GM23338 (cell line): ENCODE data around the gene MAN1A2.
"Not testable (repeated sequence)": the region's sequence is repeated elsewhere in the genome, so short reads cannot be mapped to it uniquely, and the experiment has no call there.

Source experiments
- CREB1 ChIP-seq: fragments of 250-450 bp; sonication (Bioruptor Pico); IDR thresholded peaks from 2 replicates; pipeline ENCODE4 v1.5.0; 2020; ENCODE audit warnings: low read depth, mild to moderate bottlenecking, moderate library complexity
- EZH2 ChIP-seq: fragments of 200-600 bp; sonication (generic); IDR thresholded peaks from one replicate; pipeline ENCODE4 v1.8.0; 2017; ENCODE audit warnings: antibody characterized with exemption, mild to moderate bottlenecking, low read depth; ENCODE audit not compliant: unreplicated experiment
- EZH2phosphoT487 ChIP-seq: fragments of 200-600 bp; sonication (generic); IDR thresholded peaks from one replicate; pipeline ENCODE4 v1.8.1; 2018; ENCODE audit warnings: antibody characterized with exemption; ENCODE audit not compliant: unreplicated experiment
- JUNB ChIP-seq: IDR thresholded peaks from one replicate; pipeline ENCODE4 v1.6.1; 2016; ENCODE audit warnings: antibody characterized with exemption; ENCODE audit not compliant: unreplicated experiment
- NANOG ChIP-seq: IDR thresholded peaks from 2 replicates; pipeline ENCODE4 v1.6.1; 2016; ENCODE audit warnings: antibody characterized with exemption, borderline replicate concordance
- POLR2AphosphoS5 ChIP-seq: IDR thresholded peaks from 2 replicates; pipeline ENCODE4 v1.6.1; 2016; ENCODE audit warnings: antibody characterized with exemption, low read depth
- STAT1 ChIP-seq: IDR thresholded peaks from one replicate; pipeline ENCODE4 v1.6.1; 2016; ENCODE audit warnings: antibody characterized with exemption; ENCODE audit not compliant: unreplicated experiment
- ZNF114 ChIP-seq: fragments of 250-450 bp; sonication (Bioruptor Pico); IDR thresholded peaks from 2 replicates; pipeline ENCODE4 v1.5.0; 2020; ENCODE audit warnings: mild to moderate bottlenecking, moderate library complexity
- ZNF331 ChIP-seq: fragments of 250-450 bp; sonication (Bioruptor Pico); IDR thresholded peaks from 2 replicates; pipeline ENCODE4 v1.5.0; 2020; ENCODE audit warnings: low read depth, mild to moderate bottlenecking, moderate library complexity
- TF ChIP-seq, protein P1 (sequence below), 2 experiments: fragments of 200-600 bp in 1 of 2; sonication (generic) in 1 of 2; conservative IDR thresholded peaks; 2 replicates each; pipeline versions ENCODE4 v1.5.1 to v1.6.1; 2016 to 2017; ENCODE audit warnings: antibody characterized with exemption in 2 of 2, low read depth in 2 of 2, mild to moderate bottlenecking in 2 of 2, moderate library complexity in 1 of 2
- TF ChIP-seq, protein P2 (sequence below): IDR thresholded peaks from one replicate; pipeline ENCODE4 v1.6.1; 2018; ENCODE audit warnings: antibody characterized with exemption; ENCODE audit not compliant: unreplicated experiment
- TF ChIP-seq, protein P3 (sequence below): fragments of 250-450 bp; sonication (Bioruptor Pico); IDR thresholded peaks from 2 replicates; pipeline ENCODE4 v1.5.0; 2020; ENCODE audit warnings: mild to moderate bottlenecking, moderate library complexity

DNA sequence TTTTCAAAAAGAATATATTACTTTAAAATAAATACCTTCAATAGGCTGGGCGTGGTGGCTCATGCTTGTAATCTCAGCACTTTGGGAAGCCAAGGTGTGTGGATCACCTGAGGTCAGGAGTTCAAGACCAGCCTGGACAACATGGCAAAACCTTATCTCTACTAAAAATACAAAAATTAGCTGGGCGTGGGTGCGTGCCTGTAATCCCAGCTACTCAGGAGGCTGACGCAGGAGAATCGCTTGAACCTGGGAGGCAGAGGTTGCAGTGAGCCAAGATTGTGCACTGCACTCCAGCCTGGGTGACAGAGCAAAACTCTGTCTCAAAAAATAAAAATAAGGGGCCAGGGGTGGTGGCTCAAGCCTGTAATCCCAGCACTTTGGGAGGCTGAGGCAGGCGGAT lies 41.2 kb upstream of the MAN1A2 start:
- TF ChIP-seq, protein P1, sequence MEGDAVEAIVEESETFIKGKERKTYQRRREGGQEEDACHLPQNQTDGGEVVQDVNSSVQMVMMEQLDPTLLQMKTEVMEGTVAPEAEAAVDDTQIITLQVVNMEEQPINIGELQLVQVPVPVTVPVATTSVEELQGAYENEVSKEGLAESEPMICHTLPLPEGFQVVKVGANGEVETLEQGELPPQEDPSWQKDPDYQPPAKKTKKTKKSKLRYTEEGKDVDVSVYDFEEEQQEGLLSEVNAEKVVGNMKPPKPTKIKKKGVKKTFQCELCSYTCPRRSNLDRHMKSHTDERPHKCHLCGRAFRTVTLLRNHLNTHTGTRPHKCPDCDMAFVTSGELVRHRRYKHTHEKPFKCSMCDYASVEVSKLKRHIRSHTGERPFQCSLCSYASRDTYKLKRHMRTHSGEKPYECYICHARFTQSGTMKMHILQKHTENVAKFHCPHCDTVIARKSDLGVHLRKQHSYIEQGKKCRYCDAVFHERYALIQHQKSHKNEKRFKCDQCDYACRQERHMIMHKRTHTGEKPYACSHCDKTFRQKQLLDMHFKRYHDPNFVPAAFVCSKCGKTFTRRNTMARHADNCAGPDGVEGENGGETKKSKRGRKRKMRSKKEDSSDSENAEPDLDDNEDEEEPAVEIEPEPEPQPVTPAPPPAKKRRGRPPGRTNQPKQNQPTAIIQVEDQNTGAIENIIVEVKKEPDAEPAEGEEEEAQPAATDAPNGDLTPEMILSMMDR (conservative IDR thresholded peaks at IDR 0.05; ENCODE audit: low read depth in 2 of 2): not testable (repeated sequence)
- TF ChIP-seq CREB1 (CRISPR knock-in tag); EZH2; EZH2phosphoT487; POLR2AphosphoS5; ZNF331; STAT1; ZNF114 (CRISPR knock-in tag); JUNB; NANOG: not testable (repeated sequence)
- TF ChIP-seq, protein P2, sequence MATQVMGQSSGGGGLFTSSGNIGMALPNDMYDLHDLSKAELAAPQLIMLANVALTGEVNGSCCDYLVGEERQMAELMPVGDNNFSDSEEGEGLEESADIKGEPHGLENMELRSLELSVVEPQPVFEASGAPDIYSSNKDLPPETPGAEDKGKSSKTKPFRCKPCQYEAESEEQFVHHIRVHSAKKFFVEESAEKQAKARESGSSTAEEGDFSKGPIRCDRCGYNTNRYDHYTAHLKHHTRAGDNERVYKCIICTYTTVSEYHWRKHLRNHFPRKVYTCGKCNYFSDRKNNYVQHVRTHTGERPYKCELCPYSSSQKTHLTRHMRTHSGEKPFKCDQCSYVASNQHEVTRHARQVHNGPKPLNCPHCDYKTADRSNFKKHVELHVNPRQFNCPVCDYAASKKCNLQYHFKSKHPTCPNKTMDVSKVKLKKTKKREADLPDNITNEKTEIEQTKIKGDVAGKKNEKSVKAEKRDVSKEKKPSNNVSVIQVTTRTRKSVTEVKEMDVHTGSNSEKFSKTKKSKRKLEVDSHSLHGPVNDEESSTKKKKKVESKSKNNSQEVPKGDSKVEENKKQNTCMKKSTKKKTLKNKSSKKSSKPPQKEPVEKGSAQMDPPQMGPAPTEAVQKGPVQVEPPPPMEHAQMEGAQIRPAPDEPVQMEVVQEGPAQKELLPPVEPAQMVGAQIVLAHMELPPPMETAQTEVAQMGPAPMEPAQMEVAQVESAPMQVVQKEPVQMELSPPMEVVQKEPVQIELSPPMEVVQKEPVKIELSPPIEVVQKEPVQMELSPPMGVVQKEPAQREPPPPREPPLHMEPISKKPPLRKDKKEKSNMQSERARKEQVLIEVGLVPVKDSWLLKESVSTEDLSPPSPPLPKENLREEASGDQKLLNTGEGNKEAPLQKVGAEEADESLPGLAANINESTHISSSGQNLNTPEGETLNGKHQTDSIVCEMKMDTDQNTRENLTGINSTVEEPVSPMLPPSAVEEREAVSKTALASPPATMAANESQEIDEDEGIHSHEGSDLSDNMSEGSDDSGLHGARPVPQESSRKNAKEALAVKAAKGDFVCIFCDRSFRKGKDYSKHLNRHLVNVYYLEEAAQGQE: not testable (repeated sequence)
- TF ChIP-seq, protein P3, sequence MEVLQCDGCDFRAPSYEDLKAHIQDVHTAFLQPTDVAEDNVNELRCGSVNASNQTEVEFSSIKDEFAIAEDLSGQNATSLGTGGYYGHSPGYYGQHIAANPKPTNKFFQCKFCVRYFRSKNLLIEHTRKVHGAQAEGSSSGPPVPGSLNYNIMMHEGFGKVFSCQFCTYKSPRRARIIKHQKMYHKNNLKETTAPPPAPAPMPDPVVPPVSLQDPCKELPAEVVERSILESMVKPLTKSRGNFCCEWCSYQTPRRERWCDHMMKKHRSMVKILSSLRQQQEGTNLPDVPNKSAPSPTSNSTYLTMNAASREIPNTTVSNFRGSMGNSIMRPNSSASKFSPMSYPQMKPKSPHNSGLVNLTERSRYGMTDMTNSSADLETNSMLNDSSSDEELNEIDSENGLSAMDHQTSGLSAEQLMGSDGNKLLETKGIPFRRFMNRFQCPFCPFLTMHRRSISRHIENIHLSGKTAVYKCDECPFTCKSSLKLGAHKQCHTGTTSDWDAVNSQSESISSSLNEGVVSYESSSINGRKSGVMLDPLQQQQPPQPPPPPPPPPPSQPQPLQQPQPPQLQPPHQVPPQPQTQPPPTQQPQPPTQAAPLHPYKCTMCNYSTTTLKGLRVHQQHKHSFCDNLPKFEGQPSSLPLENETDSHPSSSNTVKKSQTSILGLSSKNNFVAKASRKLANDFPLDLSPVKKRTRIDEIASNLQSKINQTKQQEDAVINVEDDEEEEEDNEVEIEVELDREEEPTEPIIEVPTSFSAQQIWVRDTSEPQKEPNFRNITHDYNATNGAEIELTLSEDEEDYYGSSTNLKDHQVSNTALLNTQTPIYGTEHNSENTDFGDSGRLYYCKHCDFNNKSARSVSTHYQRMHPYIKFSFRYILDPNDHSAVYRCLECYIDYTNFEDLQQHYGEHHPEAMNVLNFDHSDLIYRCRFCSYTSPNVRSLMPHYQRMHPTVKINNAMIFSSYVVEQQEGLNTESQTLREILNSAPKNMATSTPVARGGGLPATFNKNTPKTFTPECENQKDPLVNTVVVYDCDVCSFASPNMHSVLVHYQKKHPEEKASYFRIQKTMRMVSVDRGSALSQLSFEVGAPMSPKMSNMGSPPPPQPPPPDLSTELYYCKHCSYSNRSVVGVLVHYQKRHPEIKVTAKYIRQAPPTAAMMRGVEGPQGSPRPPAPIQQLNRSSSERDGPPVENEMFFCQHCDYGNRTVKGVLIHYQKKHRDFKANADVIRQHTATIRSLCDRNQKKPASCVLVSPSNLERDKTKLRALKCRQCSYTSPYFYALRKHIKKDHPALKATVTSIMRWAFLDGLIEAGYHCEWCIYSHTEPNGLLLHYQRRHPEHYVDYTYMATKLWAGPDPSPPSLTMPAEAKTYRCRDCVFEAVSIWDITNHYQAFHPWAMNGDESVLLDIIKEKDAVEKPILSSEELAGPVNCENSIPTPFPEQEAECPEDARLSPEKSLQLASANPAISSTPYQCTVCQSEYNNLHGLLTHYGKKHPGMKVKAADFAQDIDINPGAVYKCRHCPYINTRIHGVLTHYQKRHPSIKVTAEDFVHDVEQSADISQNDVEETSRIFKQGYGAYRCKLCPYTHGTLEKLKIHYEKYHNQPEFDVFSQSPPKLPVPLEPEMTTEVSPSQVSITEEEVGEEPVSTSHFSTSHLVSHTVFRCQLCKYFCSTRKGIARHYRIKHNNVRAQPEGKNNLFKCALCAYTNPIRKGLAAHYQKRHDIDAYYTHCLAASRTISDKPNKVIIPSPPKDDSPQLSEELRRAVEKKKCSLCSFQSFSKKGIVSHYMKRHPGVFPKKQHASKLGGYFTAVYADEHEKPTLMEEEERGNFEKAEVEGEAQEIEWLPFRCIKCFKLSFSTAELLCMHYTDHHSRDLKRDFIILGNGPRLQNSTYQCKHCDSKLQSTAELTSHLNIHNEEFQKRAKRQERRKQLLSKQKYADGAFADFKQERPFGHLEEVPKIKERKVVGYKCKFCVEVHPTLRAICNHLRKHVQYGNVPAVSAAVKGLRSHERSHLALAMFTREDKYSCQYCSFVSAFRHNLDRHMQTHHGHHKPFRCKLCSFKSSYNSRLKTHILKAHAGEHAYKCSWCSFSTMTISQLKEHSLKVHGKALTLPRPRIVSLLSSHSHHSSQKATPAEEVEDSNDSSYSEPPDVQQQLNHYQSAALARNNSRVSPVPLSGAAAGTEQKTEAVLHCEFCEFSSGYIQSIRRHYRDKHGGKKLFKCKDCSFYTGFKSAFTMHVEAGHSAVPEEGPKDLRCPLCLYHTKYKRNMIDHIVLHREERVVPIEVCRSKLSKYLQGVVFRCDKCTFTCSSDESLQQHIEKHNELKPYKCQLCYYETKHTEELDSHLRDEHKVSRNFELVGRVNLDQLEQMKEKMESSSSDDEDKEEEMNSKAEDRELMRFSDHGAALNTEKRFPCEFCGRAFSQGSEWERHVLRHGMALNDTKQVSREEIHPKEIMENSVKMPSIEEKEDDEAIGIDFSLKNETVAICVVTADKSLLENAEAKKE: not testable (repeated sequence)
